AG10803 (cell line): Measurements from ENCODE around the gene ZNF366.

Experiments
- DNase-seq: peaks from one replicate; pipeline ENCODE4 v3.0.0; 2010; ENCODE audit warnings: low read depth
- H3K4me3 ChIP-seq: 2 replicates; pipeline ENCODE4 v1.5.1; 2011; ENCODE audit warnings: mild to moderate bottlenecking, low read length, control low read depth
- TF ChIP-seq, protein P1 (sequence below): conservative IDR thresholded peaks from 2 replicates; pipeline ENCODE4 v1.5.1; 2011; ENCODE audit warnings: mild to moderate bottlenecking, low read length, control low read depth, inconsistent platforms

ZNF366 gene

DNA sequence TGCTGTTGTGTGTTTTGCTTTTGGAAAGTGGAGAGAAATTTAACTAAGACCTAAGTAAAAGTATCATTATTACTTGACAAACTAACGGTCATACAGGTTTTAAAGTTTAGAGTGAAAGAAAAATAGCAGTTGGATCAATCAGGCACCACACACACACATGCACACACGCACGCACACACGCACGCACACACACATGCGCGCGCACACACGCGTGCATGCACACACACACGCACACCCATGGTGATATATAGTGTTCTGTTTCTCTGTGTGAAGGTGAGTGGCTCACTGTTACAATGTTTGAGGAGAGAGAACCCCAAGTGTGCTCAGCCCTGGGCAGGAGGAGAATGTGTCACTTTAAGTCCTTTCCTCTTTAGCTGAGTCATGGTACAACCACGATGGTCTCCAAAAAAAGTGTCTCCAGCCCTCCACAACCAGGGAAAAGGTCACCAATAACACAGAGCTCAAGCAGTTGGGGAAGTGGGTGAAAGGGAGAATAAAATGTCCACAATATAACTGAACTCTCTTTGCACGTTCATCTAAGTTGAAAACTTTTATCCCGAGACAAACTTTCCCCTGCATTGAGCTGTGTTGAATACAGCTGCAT lies 3.2 kb downstream of the ZNF366 start:
- no peak overlapping the region for H3K4me3 ChIP-seq
- TF ChIP-seq, protein P1, sequence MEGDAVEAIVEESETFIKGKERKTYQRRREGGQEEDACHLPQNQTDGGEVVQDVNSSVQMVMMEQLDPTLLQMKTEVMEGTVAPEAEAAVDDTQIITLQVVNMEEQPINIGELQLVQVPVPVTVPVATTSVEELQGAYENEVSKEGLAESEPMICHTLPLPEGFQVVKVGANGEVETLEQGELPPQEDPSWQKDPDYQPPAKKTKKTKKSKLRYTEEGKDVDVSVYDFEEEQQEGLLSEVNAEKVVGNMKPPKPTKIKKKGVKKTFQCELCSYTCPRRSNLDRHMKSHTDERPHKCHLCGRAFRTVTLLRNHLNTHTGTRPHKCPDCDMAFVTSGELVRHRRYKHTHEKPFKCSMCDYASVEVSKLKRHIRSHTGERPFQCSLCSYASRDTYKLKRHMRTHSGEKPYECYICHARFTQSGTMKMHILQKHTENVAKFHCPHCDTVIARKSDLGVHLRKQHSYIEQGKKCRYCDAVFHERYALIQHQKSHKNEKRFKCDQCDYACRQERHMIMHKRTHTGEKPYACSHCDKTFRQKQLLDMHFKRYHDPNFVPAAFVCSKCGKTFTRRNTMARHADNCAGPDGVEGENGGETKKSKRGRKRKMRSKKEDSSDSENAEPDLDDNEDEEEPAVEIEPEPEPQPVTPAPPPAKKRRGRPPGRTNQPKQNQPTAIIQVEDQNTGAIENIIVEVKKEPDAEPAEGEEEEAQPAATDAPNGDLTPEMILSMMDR = no peak
- peak; percentile 41 for DNase-seq

DNA sequence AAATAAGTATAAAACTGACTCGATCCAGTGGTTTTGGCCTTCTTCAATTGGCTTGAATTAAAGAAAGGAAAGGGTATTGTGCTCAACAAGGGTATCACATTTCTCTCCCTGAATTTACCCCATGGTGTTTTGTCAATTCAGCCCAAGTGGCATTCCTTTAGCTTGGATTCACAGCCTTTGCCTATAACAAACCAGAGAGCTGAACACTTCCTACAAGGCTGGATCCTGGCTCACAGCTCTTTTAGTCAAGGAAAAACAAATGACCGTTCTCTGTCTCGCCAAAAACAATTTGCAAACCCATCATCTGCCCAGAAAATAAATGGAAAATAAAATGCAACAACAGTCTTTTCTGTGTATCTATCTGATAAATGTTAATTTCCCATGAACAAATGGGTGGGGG lies 5.7 kb downstream of the ZNF366 start:
- TF ChIP-seq, protein P1 = no peak
- DNase-seq = no peak
- H3K4me3 ChIP-seq = no peak overlapping the region

DNA sequence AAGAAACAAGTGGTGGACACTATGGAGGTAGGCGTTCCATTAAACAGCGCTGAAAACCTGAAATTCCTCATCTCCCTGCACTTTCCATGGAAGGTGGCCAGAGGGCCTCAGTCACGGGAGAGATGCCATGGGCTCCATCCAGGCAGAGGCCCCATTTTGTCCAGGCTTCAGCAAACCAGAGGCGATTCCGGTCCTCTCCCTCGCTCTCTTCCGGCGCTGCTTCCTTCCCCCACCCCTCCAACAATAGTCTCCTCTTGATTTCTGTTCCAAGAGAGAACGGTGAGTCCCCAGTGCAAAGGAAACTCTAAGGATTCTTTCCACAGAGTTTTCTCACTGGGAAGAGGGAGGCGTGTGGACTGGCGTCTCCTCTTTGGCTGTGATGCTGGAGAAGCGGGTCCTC lies 7.5 kb downstream of the ZNF366 start:
- TF ChIP-seq, protein P1 = no peak
- DNase-seq = no peak

DNA sequence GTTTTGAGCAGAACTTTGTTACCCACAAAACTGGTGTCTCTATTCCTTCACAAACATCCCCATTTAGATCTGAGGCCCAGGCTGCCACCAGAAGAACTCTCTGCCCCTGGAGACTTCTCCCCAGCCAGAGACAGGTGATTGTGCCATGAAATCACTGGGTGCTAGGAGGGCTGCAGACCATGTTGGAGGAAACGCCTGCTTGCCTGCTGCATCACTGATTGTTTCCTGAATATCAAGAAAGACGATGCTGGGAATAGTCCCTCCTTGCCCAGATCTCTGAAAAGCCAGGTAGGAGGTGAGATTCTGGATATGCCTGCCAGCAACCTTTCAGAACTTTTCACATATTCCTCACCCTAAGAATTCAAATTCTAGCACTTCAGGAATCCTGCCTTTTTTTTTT lies 8.1 kb downstream of the ZNF366 start:
- TF ChIP-seq, protein P1 = no peak

More for the DNA sequence above, 7.5 kb downstream of the ZNF366 start:
- no peak overlapping the region for H3K4me3 ChIP-seq

DNA sequence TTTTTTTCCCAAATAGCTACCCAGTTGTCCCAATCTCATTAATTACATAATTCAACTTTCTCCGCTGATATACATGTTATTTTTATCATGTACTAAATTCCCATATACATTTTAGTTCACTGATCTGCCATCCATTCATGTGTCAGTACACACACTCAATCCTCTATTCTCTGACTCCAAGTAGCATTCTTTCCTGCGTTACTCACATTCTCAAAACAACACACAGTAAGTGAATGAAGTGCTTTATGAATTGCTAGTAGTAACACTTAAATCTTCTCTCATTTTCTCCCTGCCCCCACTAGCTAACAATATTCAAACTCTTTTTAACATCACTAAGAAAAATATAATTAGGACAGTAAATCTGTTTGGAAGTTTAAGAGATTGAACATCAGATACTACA lies 8.9 kb downstream of the ZNF366 start:
- H3K4me3 ChIP-seq = no peak overlapping the region
- TF ChIP-seq, protein P1 = no peak
- DNase-seq = peak; percentile 63

More for the DNA sequence above, 8.1 kb downstream of the ZNF366 start:
- H3K4me3 ChIP-seq = no peak overlapping the region
- DNase-seq = no peak

DNA sequence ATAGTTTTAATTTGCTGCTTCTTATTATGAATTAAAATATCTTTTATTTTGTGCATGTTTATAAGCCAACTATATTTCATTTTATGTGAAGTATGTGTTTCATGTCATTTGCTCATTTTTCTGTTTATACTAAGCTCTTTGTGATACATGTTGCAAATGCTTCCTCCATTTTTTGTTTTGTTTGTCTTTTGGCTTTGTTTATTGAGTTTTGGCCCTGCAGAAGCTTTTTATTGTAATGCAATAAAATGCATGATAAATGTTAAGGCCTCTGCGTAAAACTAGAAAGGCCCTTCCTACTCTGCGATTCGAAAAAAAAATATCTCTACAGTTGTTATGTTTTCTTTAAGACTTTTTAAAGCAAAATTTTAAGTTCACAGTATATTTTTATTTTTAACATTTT lies 9.4 kb downstream of the ZNF366 start:
- DNase-seq = no peak
- no peak overlapping the region for H3K4me3 ChIP-seq
- TF ChIP-seq, protein P1 = no peak

DNA sequence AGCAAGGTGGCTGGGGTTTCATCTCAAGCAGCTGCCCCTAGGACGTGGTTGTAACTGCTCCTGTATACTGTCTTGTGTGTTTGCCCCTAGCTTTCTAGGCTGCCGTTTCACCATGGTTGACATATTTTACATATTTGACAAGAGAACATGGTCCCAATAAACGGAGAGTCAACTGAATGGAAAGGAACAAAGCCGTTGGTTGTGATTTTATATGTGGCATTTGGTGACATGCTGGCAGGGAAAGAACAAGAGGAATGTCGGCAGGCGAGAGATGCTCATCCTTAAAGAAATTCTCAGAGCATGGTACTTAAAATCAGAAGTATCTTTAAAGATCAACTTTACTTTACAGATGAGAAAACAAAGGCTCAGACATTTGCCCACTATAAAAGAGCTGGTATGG lies 11.8 kb downstream of the ZNF366 start:
- DNase-seq = no peak
- TF ChIP-seq, protein P1 = no peak
- no peak overlapping the region for H3K4me3 ChIP-seq
